B cell (primary cell): ENCODE measurements around the gene HOXC6. TPM values are rescaled to one million over a fixed set of nuclear protein-coding genes. Genes with fewer than 3 reads are reported as not detected.

Experiments
- ATAC-seq: fragments of 200-7000 bp; cut with Tn5 transposase; one replicate; pipeline ENCODE4 v1.10.0; 2021; ENCODE audit warnings: low read depth, mild to moderate bottlenecking, moderate number of reproducible peaks, moderate library complexity
- CTCF ChIA-PET: fragments of 350-600 bp; sonication (Branson Sonifier 250); formaldehyde crosslinking; loops from one replicate; lab custom pipeline; 2021; ENCODE audit warnings: antibody characterized with exemption, inconsistent platforms; lab: Charles Lee
- POLR2A ChIA-PET: fragments of 350-600 bp; sonication (Branson Sonifier 250); formaldehyde crosslinking; loops from one replicate; lab custom pipeline; 2021; ENCODE audit warnings: antibody characterized with exemption; lab: Charles Lee
- DNase-seq: peaks from one replicate; pipeline ENCODE4 v3.0.0; 2013
- H2AFZ ChIP-seq: 2 replicates; pipeline ENCODE4 v1.6.1; 2012; ENCODE audit warnings: mild to moderate bottlenecking, low read depth, low read length; ENCODE audit not compliant: insufficient read depth, poor library complexity, severe bottlenecking
- H3K27ac ChIP-seq, 2 donors: 1 replicate in 1 of 2; 2 replicates in 1 of 2; pipeline ENCODE4 v1.5.1; 2012 to 2013; ENCODE audit warnings: low read length in 2 of 2, mild to moderate bottlenecking in 2 of 2, moderate library complexity in 1 of 2
- H3K27me3 ChIP-seq, 4 experiments: fragments of 200-600 bp in 1 of 4; sonication (generic) in 1 of 4; replicated peaks in 1 of 4; 1 replicate in 2 of 4; 2 replicates in 2 of 4; pipeline versions ENCODE4 v1.6.1 to v1.7.0; 2013 to 2016; ENCODE audit warnings: low read length in 3 of 4, mild to moderate bottlenecking in 2 of 4, mixed read lengths in 1 of 4, moderate library complexity in 1 of 4; ENCODE audit not compliant: insufficient read depth in 4 of 4, control insufficient read depth in 3 of 4; ENCODE audit errors: control extremely low read depth in 1 of 4
- H3K36me3 ChIP-seq, 2 experiments: replicated peaks in 1 of 2; 1 replicate in 1 of 2; 2 replicates in 1 of 2; pipeline versions ENCODE4 v1.6.1 to v1.7.1; 2013; ENCODE audit warnings: low read length in 1 of 2; ENCODE audit not compliant: insufficient read depth in 2 of 2, control insufficient read depth in 1 of 2; ENCODE audit errors: control extremely low read depth in 1 of 2, extremely low read depth in 1 of 2
- H3K4me1 ChIP-seq, 2 donors: fragments of 200-600 bp in 1 of 2; sonication (generic) in 1 of 2; 1 replicate in 1 of 2; 2 replicates in 1 of 2; pipeline versions ENCODE4 v1.5.1 to v1.6.1; 2013 to 2017; ENCODE audit warnings: low read length in 2 of 2; ENCODE audit not compliant: control insufficient read depth in 2 of 2, insufficient read depth in 2 of 2
- H3K4me2 ChIP-seq: replicated peaks from 2 replicates; pipeline ENCODE3; 2012; ENCODE audit warnings: mild to moderate bottlenecking, low read depth, low read length; ENCODE audit not compliant: poor library complexity, severe bottlenecking
- H3K4me3 ChIP-seq, 5 experiments: fragments of 200-600 bp in 1 of 5; sonication (generic) in 1 of 5; 1 replicate in 3 of 5; 2 replicates in 2 of 5; pipeline versions ENCODE4 v1.5.1 to v1.7.0; 2011 to 2016; ENCODE audit warnings: low read length in 4 of 5, mild to moderate bottlenecking in 4 of 5, low read depth in 2 of 5, control low read depth in 1 of 5, moderate library complexity in 1 of 5; ENCODE audit not compliant: insufficient read depth in 1 of 5; ENCODE audit errors: control extremely low read depth in 1 of 5, extremely low read depth in 1 of 5
- H3K79me2 ChIP-seq: fragments of 200-600 bp; sonication (generic); one replicate; pipeline ENCODE4 v1.6.0; 2016; ENCODE audit warnings: low read length; ENCODE audit not compliant: control insufficient read depth, insufficient read depth
- H3K9ac ChIP-seq: fragments of 200-600 bp; sonication (generic); 2 replicates; pipeline ENCODE4 v1.6.1; 2017; ENCODE audit warnings: mild to moderate bottlenecking, low read length, moderate library complexity
- H3K9me3 ChIP-seq, 3 donors: one replicate each; pipeline versions ENCODE4 v1.6.1 to v1.7.1; 2013; ENCODE audit warnings: low read length in 2 of 3; ENCODE audit not compliant: control insufficient read depth in 2 of 3, insufficient read depth in 1 of 3; ENCODE audit errors: control extremely low read depth in 1 of 3
- H4K20me1 ChIP-seq: 2 replicates; pipeline ENCODE4 v1.6.0; 2012; ENCODE audit warnings: mild to moderate bottlenecking, low read length; ENCODE audit not compliant: insufficient read depth, control insufficient read depth, poor library complexity, severe bottlenecking
- H3K27ac Mint-ChIP-seq: one replicate; pipeline ENCODE4 v1.8.0; 2021; ENCODE audit warnings: mixed read lengths
- H3K27me3 Mint-ChIP-seq: one replicate; pipeline ENCODE4 v1.8.0; 2021; ENCODE audit warnings: mixed read lengths
- H3K4me1 Mint-ChIP-seq: one replicate; pipeline ENCODE4 v1.8.0; 2021; ENCODE audit warnings: mixed read lengths
- H3K4me3 Mint-ChIP-seq: one replicate; pipeline ENCODE4 v1.8.0; 2021; ENCODE audit warnings: mixed read lengths
- H3K9me3 Mint-ChIP-seq: one replicate; pipeline ENCODE4 v1.8.0; 2022; ENCODE audit warnings: mixed read lengths; ENCODE audit not compliant: insufficient read depth
- CTCF ChIP-seq: fragments of 200-600 bp; IDR thresholded peaks from one replicate; pipeline ENCODE4 v1.8.0; 2022; ENCODE audit warnings: antibody characterized with exemption, mild to moderate bottlenecking
- EZH2 ChIP-seq: IDR thresholded peaks from 2 replicates; pipeline ENCODE4 v1.6.1; 2012; ENCODE audit warnings: borderline replicate concordance, low read depth, mild to moderate bottlenecking, moderate library complexity, low read length; ENCODE audit not compliant: insufficient read depth, poor library complexity, severe bottlenecking
- WGBS: methylation state at CpG from one replicate; pipeline ENCODE4 v1.1.5; 2013; ENCODE audit warnings: missing lambda C conversion rate; ENCODE audit not compliant: insufficient coverage; 5-methylcytosine and 5-hydroxymethylcytosine counted together
- intact Hi-C: fragments of 100-400 bp; cut with micrococcal nuclease; formaldehyde crosslinking; loops from one replicate; pipeline ENCODE4 v1.10.0; 2022
- polyA plus RNA-seq: library from polyadenylated mRNA; depleted of rRNA; stranded (reverse); fragments of >200 nt; gene quantifications from 2 replicates; pipeline ENCODE4 v1.2.3, GENCODE V29; 2012
- total RNA-seq, 2 donors: library from RNA; stranded (reverse); fragments of 120-200 nt in 1 of 2; gene quantifications; 1 replicate in 1 of 2; 2 replicates in 1 of 2; pipeline versions ENCODE4 v1.2.3 to v1.2.4, GENCODE V29; 2013 to 2022

Gene HOXC6
- total and polyA plus RNA-seq, 2 donors (not counting 1 experiment from before 2014, with no cell fraction given): not detected

- Histone ChIP-seq H3K79me2 (no peaks in the 10 kb centered on the region), H3K27me3 (peaks cover 0 to 99% (median 83%) of the 10 kb centered on the region in 4 experiments), H3K4me1 (peaks cover 28 to 59% of the 10 kb centered on the region in 2 donors), H4K20me1 (no peaks in the 10 kb centered on the region), H3K27ac (no peak overlapping the region), H3K36me3 (no peaks in the 10 kb centered on the region), H3K9me3 (peaks cover 0 to 71% (median 0%) of the 10 kb centered on the region in 3 donors), H3K4me2 (no peak overlapping the region), H2AFZ (no peak overlapping the region), H3K9ac (no peak overlapping the region), H3K4me3 (no peak overlapping the region)
- 31% methylated on average over 5 of the region's 8 CpGs for WGBS
- no peak for DNase-seq
- POLR2A ChIA-PET: no interaction called here
- Mint-ChIP-seq H3K9me3 (no peaks in the 10 kb centered on the region), H3K27ac (peak overlapping the region; percentile 32), H3K4me3 (no peak overlapping the region), H3K4me1 (peaks cover 19% of the 10 kb centered on the region), H3K27me3 (peaks cover 86% of the 10 kb centered on the region)
- TF ChIP-seq EZH2 (no peak), CTCF (no peak)
- CTCF ChIA-PET: interaction anchor here (1.0 to 5.0 kb wide), 6 partner anchors 31 to 214 kb away, joined by 3 to 20 read pairs (median 4); partner anchors contain the start of gene HOXC5
- intact Hi-C loops: loop anchor here (10.0 kb wide), 1 partner anchor 363 kb away; the partner anchor contains the start of gene GPR84
- no peak for ATAC-seq
Observed at GRCh38 chr12:54001283-54002187, 26.7 kb upstream of the HOXC6 start.
